LNCAP (cell line): ENCODE results near the gene FGF3.

Experiments used
- CTCF ChIP-seq: fragments of 450-650 bp; IDR thresholded peaks from 2 replicates; pipeline ENCODE4 v1.5.1; 2017; ENCODE audit warnings: mild to moderate bottlenecking

Gene FGF3

GRCh38 chr11:69859275-69859934 lies 40.2 kb upstream of the FGF3 start:
- TF ChIP-seq CTCF = no peak

GRCh38 chr11:69855421-69855820 lies 36.2 kb upstream of the FGF3 start:
- no peak for TF ChIP-seq CTCF

GRCh38 chr11:69854713-69855112 lies 35.5 kb upstream of the FGF3 start:
- no peak for TF ChIP-seq CTCF

- TF ChIP-seq CTCF = no peak
Measured at GRCh38 chr11:69852056-69852455, 32.8 kb upstream of the FGF3 start.

- no peak for TF ChIP-seq CTCF
Measured at GRCh38 chr11:69848201-69848600, 29.0 kb upstream of the FGF3 start.

GRCh38 chr11:69844396-69844795 lies 25.2 kb upstream of the FGF3 start:
- no peak for TF ChIP-seq CTCF

- TF ChIP-seq CTCF = no peak
Measured at GRCh38 chr11:69843529-69843921, 24.3 kb upstream of the FGF3 start.
